Activated T-cell treated with anti-CD3 and anti-CD28 coated beads, Interleukin-2, amount 50 U/mL, for 48 hours (primary cell): ENCODE measurements around the gene KRT79.

ENCODE experiments used
- DNase-seq, 2 experiments: peaks; one replicate each; pipeline ENCODE4 v3.0.0-alpha.2; 2020

The KRT79 gene

GRCh38 chr12:52834727-52835001, 553 bp upstream of the KRT79 start:
- no peak for DNase-seq

- DNase-seq = no peak
Measured at GRCh38 chr12:52832985-52833905, 866 bp downstream of the KRT79 start.

- DNase-seq = no peak
Measured at GRCh38 chr12:52832451-52832850, 1.7 kb downstream of the KRT79 start.

- DNase-seq = no peak
Measured at GRCh38 chr12:52831251-52831650, 2.9 kb downstream of the KRT79 start.

- no peak for DNase-seq
Measured at GRCh38 chr12:52829986-52830770, 3.9 kb downstream of the KRT79 start.

GRCh38 chr12:52828591-52829021, 5.5 kb downstream of the KRT79 start:
- no peak for DNase-seq

- DNase-seq = no peak
Measured at GRCh38 chr12:52828156-52828555, 6.0 kb downstream of the KRT79 start.

GRCh38 chr12:52827499-52828090, 6.5 kb downstream of the KRT79 start:
- DNase-seq = no peak

- no peak for DNase-seq
Measured at GRCh38 chr12:52826611-52827498, 7.3 kb downstream of the KRT79 start.

- DNase-seq = no peak
Measured at GRCh38 chr12:52825961-52826360, 8.2 kb downstream of the KRT79 start.

- DNase-seq = no peak
Measured at GRCh38 chr12:52824741-52825410, 9.2 kb downstream of the KRT79 start.

GRCh38 chr12:52823761-52824450, 10.2 kb downstream of the KRT79 start:
- DNase-seq = no peak

GRCh38 chr12:52822771-52823510, 11.2 kb downstream of the KRT79 start:
- no peak for DNase-seq

GRCh38 chr12:52821826-52822660, 12.1 kb downstream of the KRT79 start:
- DNase-seq = no peak

- DNase-seq = no peak
Measured at GRCh38 chr12:52821071-52821730, 12.9 kb downstream of the KRT79 start.

- DNase-seq = no peak
Measured at GRCh38 chr12:52820521-52820920, 13.6 kb downstream of the KRT79 start.

- no peak for DNase-seq
Measured at GRCh38 chr12:52819731-52820510, 14.2 kb downstream of the KRT79 start.

GRCh38 chr12:52818887-52819420, 15.2 kb downstream of the KRT79 start:
- DNase-seq = no peak
